ENCODE results near the gene HERC2.
"Not testable (repeated sequence)": the region's sequence is repeated elsewhere in the genome, so short reads cannot be mapped to it uniquely, and the experiment has no call there.

Gene HERC2

GRCh38 chr15:28322129-28322588 is at the start of gene HERC2:
Gene HERC2 (minus strand): TSS chr15:28322179. CDS start chr15:28321433, 746 bp downstream.
- not testable (repeated sequence) for DNase-seq (ENCODE audit: low read depth in 2 of 2, low spot score in 1 of 2)

- not testable (repeated sequence) for DNase-seq (ENCODE audit: low read depth in 2 of 2, low spot score in 1 of 2)
Observed at GRCh38 chr15:28365502-28365901, 43.5 kb upstream of the HERC2 start.

GRCh38 chr15:28357984-28358383 is 36.0 kb upstream of the HERC2 start, which contains the start of gene GOLGA6L24:
Gene GOLGA6L24 (minus strand): TSS chr15:28358084. CDS start chr15:28358023, 61 bp downstream.
- not testable (repeated sequence) for DNase-seq (ENCODE audit: low read depth in 2 of 2, low spot score in 1 of 2)

- not testable (repeated sequence) for DNase-seq (ENCODE audit: low read depth in 2 of 2, low spot score in 1 of 2)
Observed at GRCh38 chr15:28321358-28322078, 461 bp downstream of the HERC2 start.

- DNase-seq (ENCODE audit: low read depth in 2 of 2, low spot score in 1 of 2): not testable (repeated sequence)
Observed at GRCh38 chr15:28319725-28320124, 2.3 kb downstream of the HERC2 start.

- not testable (repeated sequence) for DNase-seq (ENCODE audit: low read depth in 2 of 2, low spot score in 1 of 2)
Observed at GRCh38 chr15:28318828-28319227, 3.2 kb downstream of the HERC2 start.

- not testable (repeated sequence) for DNase-seq (ENCODE audit: low read depth in 2 of 2, low spot score in 1 of 2)
Observed at GRCh38 chr15:28318122-28318521, 3.9 kb downstream of the HERC2 start.

- DNase-seq (ENCODE audit: low read depth in 2 of 2, low spot score in 1 of 2): not testable (repeated sequence)
Observed at GRCh38 chr15:28316958-28317357, 5.0 kb downstream of the HERC2 start.

- DNase-seq (ENCODE audit: low read depth in 2 of 2, low spot score in 1 of 2): not testable (repeated sequence)
Observed at GRCh38 chr15:28310454-28310853, 11.5 kb downstream of the HERC2 start.

GRCh38 chr15:28308718-28309117 is 13.3 kb downstream of the HERC2 start:
- DNase-seq (ENCODE audit: low read depth in 2 of 2, low spot score in 1 of 2): not testable (repeated sequence)

GRCh38 chr15:28305700-28306099 is 16.3 kb downstream of the HERC2 start:
- not testable (repeated sequence) for DNase-seq (ENCODE audit: low read depth in 2 of 2, low spot score in 1 of 2)

GRCh38 chr15:28297434-28297833 is 24.5 kb downstream of the HERC2 start:
- DNase-seq (ENCODE audit: low read depth in 2 of 2, low spot score in 1 of 2): not testable (repeated sequence)

GRCh38 chr15:28296814-28297213 is 25.2 kb downstream of the HERC2 start:
- not testable (repeated sequence) for DNase-seq (ENCODE audit: low read depth in 2 of 2, low spot score in 1 of 2)

GRCh38 chr15:28295009-28295563 is 26.9 kb downstream of the HERC2 start:
- not testable (repeated sequence) for DNase-seq (ENCODE audit: low read depth in 2 of 2, low spot score in 1 of 2)

- not testable (repeated sequence) for DNase-seq (ENCODE audit: low read depth in 2 of 2, low spot score in 1 of 2)
Observed at GRCh38 chr15:28294560-28294959, 27.4 kb downstream of the HERC2 start.

- DNase-seq (ENCODE audit: low read depth in 2 of 2, low spot score in 1 of 2): no peak
Observed at GRCh38 chr15:28289694-28290463, 32.1 kb downstream of the HERC2 start.

GRCh38 chr15:28288830-28289693 is 32.9 kb downstream of the HERC2 start:
- not testable (repeated sequence) for DNase-seq (ENCODE audit: low read depth in 2 of 2, low spot score in 1 of 2)

- DNase-seq (ENCODE audit: low read depth in 2 of 2, low spot score in 1 of 2): not testable (repeated sequence)
Observed at GRCh38 chr15:28286659-28287058, 35.3 kb downstream of the HERC2 start.

GRCh38 chr15:28286031-28286430 is 35.9 kb downstream of the HERC2 start:
- DNase-seq (ENCODE audit: low read depth in 2 of 2, low spot score in 1 of 2): no peak

GRCh38 chr15:28281876-28282275 is 40.1 kb downstream of the HERC2 start:
- DNase-seq (ENCODE audit: low read depth in 2 of 2, low spot score in 1 of 2): no peak

GRCh38 chr15:28274635-28275034 is 47.3 kb downstream of the HERC2 start:
- no peak for DNase-seq (ENCODE audit: low read depth in 2 of 2, low spot score in 1 of 2)

Data from stimulated activated CD8-positive, alpha-beta memory T cell treated with anti-CD3 and anti-CD28 coated beads, Interleukin-4, amount 100 ng/mL, for 4 hours (primary cell).